HEK293 (cell line): ENCODE results near the gene CREB3.

Experiments
- TCF7L2 ChIP-seq: IDR thresholded peaks from 2 replicates; pipeline ENCODE4 v1.6.1; 2011; ENCODE audit warnings: low read depth, mild to moderate bottlenecking, inconsistent platforms, low read length, moderate library complexity, borderline replicate concordance
- TF ChIP-seq, protein P1 (sequence below): fragments of 450-650 bp; formaldehyde crosslinking; IDR thresholded peaks from 2 replicates; pipeline ENCODE4 v1.5.1; 2016; ENCODE audit warnings: missing biosample characterization, missing genetic modification characterization
- TF ChIP-seq, protein P2 (sequence below): fragments of 450-650 bp; formaldehyde crosslinking; IDR thresholded peaks from 2 replicates; pipeline ENCODE4 v1.5.1; 2016; ENCODE audit warnings: missing biosample characterization, missing genetic modification characterization
- TF ChIP-seq, protein P3 (sequence below): fragments of 450-650 bp; formaldehyde crosslinking; IDR thresholded peaks from 2 replicates; pipeline ENCODE4 v1.5.1; 2016; ENCODE audit warnings: missing biosample characterization, missing genetic modification characterization, low read depth

DNA sequence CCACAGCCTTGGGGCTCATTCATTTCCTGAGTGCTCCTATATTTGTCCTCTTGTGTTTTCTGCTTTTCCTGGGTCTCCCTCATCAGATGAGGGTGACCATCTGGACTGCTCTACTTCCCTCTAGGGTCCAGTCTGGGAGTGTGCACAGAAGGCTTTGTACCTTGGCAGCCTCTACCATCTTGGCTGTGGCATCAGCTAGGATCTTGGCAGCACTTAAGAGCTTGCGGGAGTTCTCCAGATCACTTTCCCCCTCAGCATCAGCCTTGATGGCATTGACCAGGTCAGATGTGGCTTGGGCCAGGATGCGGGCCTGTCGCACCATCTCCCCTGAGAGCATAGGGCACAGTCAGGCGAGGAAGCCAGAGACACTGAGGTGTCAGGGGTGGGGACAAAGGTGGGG lies 16.2 kb upstream of the CREB3 start:
- TF ChIP-seq, protein P1, sequence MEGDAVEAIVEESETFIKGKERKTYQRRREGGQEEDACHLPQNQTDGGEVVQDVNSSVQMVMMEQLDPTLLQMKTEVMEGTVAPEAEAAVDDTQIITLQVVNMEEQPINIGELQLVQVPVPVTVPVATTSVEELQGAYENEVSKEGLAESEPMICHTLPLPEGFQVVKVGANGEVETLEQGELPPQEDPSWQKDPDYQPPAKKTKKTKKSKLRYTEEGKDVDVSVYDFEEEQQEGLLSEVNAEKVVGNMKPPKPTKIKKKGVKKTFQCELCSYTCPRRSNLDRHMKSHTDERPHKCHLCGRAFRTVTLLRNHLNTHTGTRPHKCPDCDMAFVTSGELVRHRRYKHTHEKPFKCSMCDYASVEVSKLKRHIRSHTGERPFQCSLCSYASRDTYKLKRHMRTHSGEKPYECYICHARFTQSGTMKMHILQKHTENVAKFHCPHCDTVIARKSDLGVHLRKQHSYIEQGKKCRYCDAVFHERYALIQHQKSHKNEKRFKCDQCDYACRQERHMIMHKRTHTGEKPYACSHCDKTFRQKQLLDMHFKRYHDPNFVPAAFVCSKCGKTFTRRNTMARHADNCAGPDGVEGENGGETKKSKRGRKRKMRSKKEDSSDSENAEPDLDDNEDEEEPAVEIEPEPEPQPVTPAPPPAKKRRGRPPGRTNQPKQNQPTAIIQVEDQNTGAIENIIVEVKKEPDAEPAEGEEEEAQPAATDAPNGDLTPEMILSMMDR, result no peak
- no peak for TF ChIP-seq TCF7L2
- TF ChIP-seq, protein P2, sequence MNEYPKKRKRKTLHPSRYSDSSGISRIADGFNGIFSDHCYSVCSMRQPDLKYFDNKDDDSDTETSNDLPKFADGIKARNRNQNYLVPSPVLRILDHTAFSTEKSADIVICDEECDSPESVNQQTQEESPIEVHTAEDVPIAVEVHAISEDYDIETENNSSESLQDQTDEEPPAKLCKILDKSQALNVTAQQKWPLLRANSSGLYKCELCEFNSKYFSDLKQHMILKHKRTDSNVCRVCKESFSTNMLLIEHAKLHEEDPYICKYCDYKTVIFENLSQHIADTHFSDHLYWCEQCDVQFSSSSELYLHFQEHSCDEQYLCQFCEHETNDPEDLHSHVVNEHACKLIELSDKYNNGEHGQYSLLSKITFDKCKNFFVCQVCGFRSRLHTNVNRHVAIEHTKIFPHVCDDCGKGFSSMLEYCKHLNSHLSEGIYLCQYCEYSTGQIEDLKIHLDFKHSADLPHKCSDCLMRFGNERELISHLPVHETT (tag by site-specific recombination), result no peak
- TF ChIP-seq, protein P3, sequence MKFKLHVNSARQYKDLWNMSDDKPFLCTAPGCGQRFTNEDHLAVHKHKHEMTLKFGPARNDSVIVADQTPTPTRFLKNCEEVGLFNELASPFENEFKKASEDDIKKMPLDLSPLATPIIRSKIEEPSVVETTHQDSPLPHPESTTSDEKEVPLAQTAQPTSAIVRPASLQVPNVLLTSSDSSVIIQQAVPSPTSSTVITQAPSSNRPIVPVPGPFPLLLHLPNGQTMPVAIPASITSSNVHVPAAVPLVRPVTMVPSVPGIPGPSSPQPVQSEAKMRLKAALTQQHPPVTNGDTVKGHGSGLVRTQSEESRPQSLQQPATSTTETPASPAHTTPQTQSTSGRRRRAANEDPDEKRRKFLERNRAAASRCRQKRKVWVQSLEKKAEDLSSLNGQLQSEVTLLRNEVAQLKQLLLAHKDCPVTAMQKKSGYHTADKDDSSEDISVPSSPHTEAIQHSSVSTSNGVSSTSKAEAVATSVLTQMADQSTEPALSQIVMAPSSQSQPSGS (tag by site-specific recombination), result no peak
